GM21390 (cell line): ENCODE results near the gene DYNLT4.
"Not testable (repeated sequence)": the region's sequence is repeated elsewhere in the genome, so short reads cannot be mapped to it uniquely, and the experiment has no call there.

Experiments
- ATAC-seq: cut with Tn5 transposase; IDR thresholded peaks from one replicate; pipeline ENCODE4 v1.9.1; 2021; ENCODE audit not compliant: unreplicated experiment

DYNLT4 gene

DNA sequence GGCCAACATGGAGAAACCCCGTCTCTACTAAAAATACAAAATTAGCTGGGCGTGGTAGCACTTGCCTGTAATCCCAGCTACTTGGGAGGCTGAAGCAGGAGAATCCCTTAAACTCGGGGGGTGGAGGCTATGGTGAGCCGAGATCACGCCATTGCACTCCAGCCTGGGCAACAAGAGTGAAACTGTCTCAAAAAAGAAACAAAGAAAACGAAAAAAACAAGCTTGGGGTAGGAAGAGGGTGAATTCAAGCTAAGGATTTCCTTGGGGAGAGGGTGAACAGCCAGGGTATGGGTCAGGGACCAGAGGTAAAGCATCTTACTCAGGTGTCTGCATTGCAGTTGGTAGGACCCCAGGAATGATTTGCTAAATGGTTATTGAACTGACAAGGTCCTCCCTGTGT is 40.7 kb downstream of the DYNLT4 start:
- not testable (repeated sequence) for ATAC-seq

GRCh38 chr1:44760876-44761275 is 46.3 kb downstream of the DYNLT4 start:
- ATAC-seq: no peak

DNA sequence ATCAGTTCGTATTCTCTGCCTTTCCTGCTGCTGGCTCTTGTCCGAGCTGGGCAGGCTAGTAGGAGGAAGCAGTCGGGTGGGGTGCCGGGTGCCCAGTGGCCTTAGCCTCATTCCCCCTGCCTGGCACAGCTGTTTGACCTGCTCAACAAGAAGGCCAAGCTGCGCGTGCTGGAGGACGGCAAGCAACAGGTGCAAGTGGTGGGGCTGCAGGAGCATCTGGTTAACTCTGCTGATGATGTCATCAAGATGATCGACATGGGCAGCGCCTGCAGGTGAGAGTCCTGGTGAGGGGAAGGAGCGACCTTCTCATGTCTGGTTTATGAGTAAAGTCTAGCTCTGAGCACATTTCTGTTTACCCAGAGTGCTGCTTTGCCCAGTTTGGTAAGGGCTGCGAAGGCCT is 48.1 kb downstream of the DYNLT4 start:
- ATAC-seq: no peak

DNA sequence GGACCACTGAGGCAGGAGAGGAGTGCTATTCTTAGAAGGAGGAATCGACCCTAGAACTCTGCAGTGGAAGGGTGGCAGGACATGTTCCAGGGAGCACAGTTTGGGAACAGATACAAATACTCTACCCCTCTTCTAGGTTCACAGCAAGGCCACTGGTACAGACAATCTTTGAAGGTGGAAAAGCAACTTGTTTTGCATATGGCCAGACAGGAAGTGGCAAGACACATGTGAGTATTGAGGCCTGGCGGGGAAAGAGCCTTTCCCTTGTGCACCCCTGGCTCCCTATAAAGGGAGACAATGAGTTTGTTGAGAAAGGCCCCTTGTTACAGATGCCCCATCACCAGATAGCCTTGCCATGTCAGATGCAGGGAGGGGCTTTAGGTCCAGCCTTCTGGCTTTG is 49.7 kb downstream of the DYNLT4 start:
- no peak for ATAC-seq
